ENCODE data around the gene SSBP3.

Gene SSBP3

GRCh38 chr1:54329312-54330003 is 76.7 kb downstream of the SSBP3 start:
- no peak for DNase-seq (ENCODE audit: low spot score)

GRCh38 chr1:54328066-54328636 is 78.0 kb downstream of the SSBP3 start:
- no peak for DNase-seq (ENCODE audit: low spot score)

- DNase-seq (ENCODE audit: low spot score) = no peak
Measured at GRCh38 chr1:54327386-54328065, 78.7 kb downstream of the SSBP3 start.

- DNase-seq (ENCODE audit: low spot score) = no peak
Measured at GRCh38 chr1:54326543-54327385, 79.4 kb downstream of the SSBP3 start.

GRCh38 chr1:54325703-54326461 is 80.3 kb downstream of the SSBP3 start:
- no peak for DNase-seq (ENCODE audit: low spot score)

- DNase-seq (ENCODE audit: low spot score) = no peak
Measured at GRCh38 chr1:54325284-54325683, 80.9 kb downstream of the SSBP3 start.

GRCh38 chr1:54324251-54325140 is 81.7 kb downstream of the SSBP3 start:
- no peak for DNase-seq (ENCODE audit: low spot score)

GRCh38 chr1:54323921-54324250 is 82.3 kb downstream of the SSBP3 start:
- no peak for DNase-seq (ENCODE audit: low spot score)

GRCh38 chr1:54323324-54323739 is 82.9 kb downstream of the SSBP3 start:
- no peak for DNase-seq (ENCODE audit: low spot score)

GRCh38 chr1:54318246-54318814 is 87.9 kb downstream of the SSBP3 start:
- DNase-seq (ENCODE audit: low spot score) = no peak

GRCh38 chr1:54317084-54317483 is 89.1 kb downstream of the SSBP3 start:
- DNase-seq (ENCODE audit: low spot score) = no peak

GRCh38 chr1:54315099-54315498 is 91.1 kb downstream of the SSBP3 start:
- DNase-seq (ENCODE audit: low spot score) = no peak

GRCh38 chr1:54314696-54315095 is 91.5 kb downstream of the SSBP3 start:
- DNase-seq (ENCODE audit: low spot score) = no peak

GRCh38 chr1:54312796-54313316 is 93.3 kb downstream of the SSBP3 start:
- no peak for DNase-seq (ENCODE audit: low spot score)

GRCh38 chr1:54311506-54311905 is 94.7 kb downstream of the SSBP3 start:
- no peak for DNase-seq (ENCODE audit: low spot score)

- DNase-seq (ENCODE audit: low spot score) = no peak
Measured at GRCh38 chr1:54310439-54311328, 95.5 kb downstream of the SSBP3 start.

- DNase-seq (ENCODE audit: low spot score) = no peak
Measured at GRCh38 chr1:54309631-54310366, 96.4 kb downstream of the SSBP3 start.

- no peak for DNase-seq (ENCODE audit: low spot score)
Measured at GRCh38 chr1:54307305-54307704, 98.9 kb downstream of the SSBP3 start.

Measured in CD4-positive, alpha-beta T cell treated with Interleukin-2 at 100 ng/mL for 4 hours (primary cell).